Activated CD4-positive, CD25-positive, alpha-beta regulatory T cell (primary cell): ENCODE data around the gene TEX12.
"Not testable (repeated sequence)": the region's sequence is repeated elsewhere in the genome, so short reads cannot be mapped to it uniquely, and the experiment has no call there.

ENCODE experiments used
- DNase-seq, 4 experiments: peaks; one replicate each; lab custom pipeline; 2025; lab: John Stamatoyannopoulos, UW

The TEX12 gene

GRCh38 chr11:112163875-112164685, 3.1 kb upstream of the TEX12 start, which contains the start of gene IL18:
IL18 (minus strand) TSS chr11:112164094; CDS start chr11:112155053, 9,041 bp downstream.
- no peak for DNase-seq

GRCh38 chr11:112165049-112165448, 2.1 kb upstream of the TEX12 start:
- DNase-seq = no peak

- DNase-seq = no peak
Observed at GRCh38 chr11:112166562-112166961, 610 bp upstream of the TEX12 start.

DNA sequence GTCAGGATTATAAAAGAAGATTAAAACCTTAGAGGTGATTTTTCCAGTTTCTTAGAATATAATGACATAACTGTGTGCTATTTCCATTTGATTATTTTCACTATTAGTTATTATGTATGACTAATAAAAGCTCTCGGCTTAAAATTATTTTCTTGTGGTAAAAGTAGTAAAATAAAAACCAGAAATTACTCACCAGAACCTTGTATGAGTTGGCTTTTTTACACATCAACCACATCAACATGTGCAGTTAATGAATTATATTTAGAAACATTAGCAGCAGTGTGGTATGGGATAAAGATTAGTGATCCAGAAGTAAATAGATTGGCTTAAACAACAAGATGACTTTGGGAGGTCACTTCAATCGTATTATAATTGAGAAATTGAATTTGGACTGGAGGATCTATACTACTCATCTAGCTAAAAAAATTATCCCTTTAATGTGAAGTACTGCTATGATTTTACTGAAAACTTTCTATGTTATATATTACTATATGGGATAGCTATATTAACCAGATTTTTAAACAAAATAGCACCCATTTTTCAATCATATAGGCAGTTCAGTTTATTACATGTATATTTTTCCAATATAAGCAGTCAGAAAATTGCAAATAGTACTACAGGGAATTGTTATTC, 5.3 kb downstream of the TEX12 start:
- no peak for DNase-seq

- DNase-seq = no peak
Observed at GRCh38 chr11:112173152-112173551, 6.0 kb downstream of the TEX12 start.

DNA sequence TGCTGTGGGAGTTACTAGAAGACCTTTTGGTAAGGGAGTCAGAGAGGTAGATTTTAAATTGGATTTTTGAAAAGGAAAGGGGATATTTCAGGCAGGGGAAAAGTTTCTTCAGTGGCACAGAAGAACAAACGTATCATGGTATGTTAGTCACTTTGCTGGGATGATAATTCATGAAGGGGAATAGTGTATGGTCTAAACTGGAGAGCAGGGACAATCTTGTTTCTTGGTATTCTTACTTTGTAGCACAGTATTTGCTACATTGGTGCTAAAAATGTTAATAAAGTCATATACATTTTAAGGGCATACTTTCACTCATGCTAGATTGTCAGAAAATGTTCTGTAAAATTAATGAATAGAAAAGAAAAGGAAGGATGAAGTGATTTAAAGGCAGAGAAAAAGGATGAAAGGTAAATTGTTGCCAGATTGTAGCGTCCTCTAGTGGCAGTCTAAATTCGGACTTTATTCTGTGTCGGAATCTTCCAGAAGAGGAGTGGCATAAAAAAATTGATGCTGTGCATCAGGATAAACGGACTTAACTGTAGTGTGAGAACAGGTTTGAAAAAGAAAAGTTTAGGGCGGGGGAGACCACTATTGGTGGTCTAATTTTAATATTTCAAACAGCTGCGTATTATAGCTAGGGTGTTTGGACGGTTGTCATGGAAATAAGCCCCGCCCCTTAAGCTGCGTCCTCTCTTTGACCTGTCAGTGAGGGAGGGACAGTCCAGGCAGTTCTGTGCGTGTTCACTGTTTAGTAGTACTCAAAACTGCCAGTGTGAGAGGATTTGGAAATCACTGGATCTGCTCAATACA, 7.8 kb downstream of the TEX12 start, which contains the start of gene BCO2:
TSS of gene BCO2 (plus strand) at position 724 of the 810 bp plus-strand sequence. CDS start 90 bp downstream, outside the sequence.
- DNase-seq = no peak

DNA sequence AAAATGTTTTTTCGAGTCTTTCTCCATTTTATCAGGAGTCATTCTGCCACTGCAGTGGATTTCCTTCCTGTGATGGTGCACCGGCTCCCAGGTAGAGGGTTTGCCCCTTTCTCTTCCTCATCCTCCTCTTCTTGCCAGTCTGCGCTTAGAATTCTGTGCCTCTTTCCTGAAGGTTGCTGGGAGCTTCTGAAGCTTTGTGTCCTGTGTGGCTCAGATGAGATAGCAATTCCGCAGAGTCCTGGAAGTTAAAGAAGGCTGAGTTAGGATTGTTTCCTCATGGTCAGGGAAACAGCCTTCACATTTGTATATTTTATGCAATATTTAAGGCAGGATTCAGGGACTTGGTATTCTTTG, 8.4 kb downstream of the TEX12 start:
- no peak for DNase-seq

DNA sequence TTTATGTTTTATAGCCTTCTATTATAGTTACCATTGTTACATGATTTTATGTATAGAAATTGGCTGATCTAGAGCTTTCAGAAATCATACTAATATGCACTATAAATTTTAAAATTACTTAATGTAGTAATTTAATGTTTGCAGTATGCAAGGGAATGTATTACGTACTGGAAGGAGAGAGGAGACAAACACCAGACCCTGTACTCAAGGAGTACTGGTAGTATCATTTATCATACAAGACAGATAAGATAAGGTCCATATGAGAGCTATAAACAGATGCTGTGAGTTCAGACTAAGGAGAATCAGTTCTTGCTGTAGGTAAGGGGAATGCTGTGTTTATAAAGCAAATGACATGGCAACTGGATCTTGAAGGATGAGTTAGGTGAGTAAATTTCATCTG, 8.9 kb downstream of the TEX12 start:
- DNase-seq = no peak

- DNase-seq = no peak
Observed at GRCh38 chr11:112177589-112177988, 10.4 kb downstream of the TEX12 start.

- DNase-seq = no peak
Observed at GRCh38 chr11:112178428-112178827, 11.3 kb downstream of the TEX12 start.

- DNase-seq = no peak
Observed at GRCh38 chr11:112178936-112179335, 11.8 kb downstream of the TEX12 start.

- no peak for DNase-seq
Observed at GRCh38 chr11:112179601-112180000, 12.4 kb downstream of the TEX12 start.

DNA sequence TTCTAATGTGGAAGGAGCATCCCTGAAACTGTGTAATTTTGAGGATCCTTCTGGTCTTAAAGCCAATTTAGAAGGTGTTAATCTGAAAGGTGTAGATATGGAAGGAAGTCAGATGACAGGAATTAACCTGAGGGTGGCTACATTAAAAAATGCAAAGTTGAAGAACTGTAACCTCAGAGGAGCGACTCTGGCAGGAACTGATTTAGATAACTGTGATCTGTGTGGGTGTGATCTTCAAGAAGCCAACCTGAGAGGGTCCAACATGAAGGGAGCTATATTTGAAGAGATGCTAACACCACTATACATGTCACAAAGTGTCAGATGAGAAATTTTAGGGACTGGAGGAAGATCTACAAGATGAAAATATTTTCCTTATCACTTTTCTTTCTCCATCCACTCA, 15.7 kb downstream of the TEX12 start:
- DNase-seq = no peak

DNA sequence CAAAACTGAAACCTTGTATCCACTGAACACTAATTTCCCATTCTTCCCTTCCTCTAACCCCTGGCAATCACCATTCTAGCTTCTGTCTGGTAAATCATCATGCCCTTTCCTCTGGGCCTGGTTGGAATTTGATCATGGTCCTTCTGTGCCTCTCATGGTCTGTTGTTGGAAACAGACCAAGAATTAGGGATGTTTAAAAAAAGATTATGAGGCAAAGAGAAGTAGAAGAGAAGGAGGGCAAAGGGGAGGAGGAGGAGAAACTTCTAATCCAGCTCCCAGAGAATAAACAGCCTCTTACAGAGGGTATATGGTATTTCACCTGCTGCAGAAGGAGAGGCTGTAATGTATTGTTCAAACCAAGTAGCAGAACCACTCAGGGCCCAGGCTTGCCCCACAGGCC, 18.7 kb downstream of the TEX12 start:
- no peak for DNase-seq

DNA sequence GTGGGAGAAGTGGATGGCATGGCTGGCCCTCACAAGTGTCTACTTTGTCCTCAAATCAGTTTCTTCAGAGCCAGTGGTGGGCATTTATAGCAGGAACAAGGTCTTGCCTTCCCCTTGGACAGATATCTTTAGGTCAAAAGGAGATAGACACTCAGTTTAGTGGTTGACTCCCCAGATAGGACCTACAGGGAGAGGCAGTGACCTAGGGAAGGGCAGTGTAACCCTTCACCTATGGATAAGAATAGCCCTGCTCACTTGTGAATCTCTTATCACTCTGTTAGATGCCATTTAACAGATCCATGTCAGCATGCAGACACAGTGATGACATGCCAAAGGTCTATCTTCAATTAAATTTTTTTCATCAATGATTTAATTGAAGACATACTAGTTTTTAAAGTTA, 19.1 kb downstream of the TEX12 start:
- DNase-seq = no peak

GRCh38 chr11:112195113-112195512, 27.9 kb downstream of the TEX12 start:
- DNase-seq = not testable (repeated sequence)

DNA sequence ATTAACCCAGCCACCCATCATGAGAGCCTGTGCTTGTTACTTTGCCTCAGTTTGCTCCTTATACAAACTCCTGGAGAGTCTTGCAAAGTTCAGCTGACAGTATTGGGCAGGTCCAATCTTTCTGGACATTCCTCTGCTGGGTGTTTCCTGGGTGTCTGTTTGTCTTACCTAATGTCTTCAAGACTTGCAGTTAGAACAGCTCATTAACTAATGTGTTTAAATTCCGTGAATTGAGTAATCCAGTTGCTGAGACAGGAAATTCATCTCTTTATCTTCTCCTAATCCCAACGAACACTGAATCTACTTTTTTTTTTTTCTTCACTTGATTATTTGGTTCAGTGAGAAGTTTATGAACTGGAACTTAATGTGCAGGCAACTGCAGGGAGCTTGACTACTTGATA, 28.8 kb downstream of the TEX12 start:
- DNase-seq = no peak

GRCh38 chr11:112196519-112197087, 29.4 kb downstream of the TEX12 start:
- DNase-seq = no peak

DNA sequence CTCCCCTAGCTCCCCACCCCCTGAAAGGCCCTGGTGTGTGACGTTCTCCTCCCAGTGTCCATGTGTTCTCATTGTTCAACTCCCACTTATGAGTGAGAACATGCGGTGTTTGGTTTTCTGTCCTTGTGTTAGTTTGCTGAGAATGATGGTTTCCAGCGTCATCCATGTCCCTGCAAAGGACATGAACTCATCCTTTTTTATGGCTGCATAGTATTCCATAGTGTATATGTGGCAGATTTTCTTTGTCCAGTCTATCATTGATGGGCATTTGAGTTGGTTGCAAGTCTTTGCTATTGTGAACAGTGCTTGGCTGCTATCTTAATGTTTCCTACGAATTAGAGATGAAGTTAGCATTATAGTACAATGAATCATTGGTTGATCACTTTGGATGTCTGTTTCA, 31.9 kb downstream of the TEX12 start:
- not testable (repeated sequence) for DNase-seq

GRCh38 chr11:112200252-112200651, 33.1 kb downstream of the TEX12 start:
- no peak for DNase-seq

DNA sequence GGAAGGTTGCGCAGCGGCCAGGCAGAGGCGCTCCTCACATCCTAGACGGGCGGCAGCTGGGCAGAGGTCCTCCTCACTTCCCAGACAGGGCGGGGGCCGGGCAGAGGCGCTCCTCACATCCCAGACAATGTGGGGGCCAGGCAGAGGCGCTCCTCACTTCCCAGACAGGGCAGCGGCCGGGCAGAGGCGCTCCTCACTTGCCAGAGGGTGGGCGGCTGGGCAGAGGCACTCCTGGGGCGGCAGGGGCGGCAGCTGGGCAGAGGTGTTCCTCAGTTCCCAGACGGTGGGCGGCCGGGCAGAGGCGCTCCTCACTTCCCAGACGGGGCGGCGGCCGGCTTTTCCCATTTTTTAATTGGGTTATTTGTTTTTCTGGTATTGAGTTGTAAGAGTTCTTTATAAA, 38.9 kb downstream of the TEX12 start:
- no peak for DNase-seq

- no peak for DNase-seq
Observed at GRCh38 chr11:112210890-112211289, 43.7 kb downstream of the TEX12 start.
